Measurements from ENCODE around the gene CCNG1.
"Not testable (repeated sequence)": the region's sequence is repeated elsewhere in the genome, so short reads cannot be mapped to it uniquely, and the experiment has no call there.

CCNG1 gene

GRCh38 chr5:163437309-163438182 is at the start of gene CCNG1:
Gene CCNG1, plus strand, starts transcription at chr5:163437595. Its CDS starts 1,662 bp downstream, at chr5:163439257.
- DNase-seq (ENCODE audit: low read depth): peak; percentile 98
- TF ChIP-seq CTCF (IDR thresholded peaks at IDR 0.05; ENCODE audit: insufficient read depth, low read depth, low read length, missing control alignments): no peak
- peak within 1 kb of the TSS; percentile 97 for H3K4me3 ChIP-seq (ENCODE audit: low read length)

- H3K4me3 ChIP-seq (ENCODE audit: low read length): no peak overlapping the region
- TF ChIP-seq CTCF (IDR thresholded peaks at IDR 0.05; ENCODE audit: insufficient read depth, low read depth, low read length, missing control alignments): no peak
- DNase-seq (ENCODE audit: low read depth): no peak
These were observed 41.6 kb upstream of the CCNG1 start for GRCh38 chr5:163395792-163396191.

- not testable (repeated sequence) for DNase-seq (ENCODE audit: low read depth); H3K4me3 ChIP-seq (ENCODE audit: low read length)
These were observed 40.5 kb upstream of the CCNG1 start for GRCh38 chr5:163396818-163397340.

- no peak for DNase-seq (ENCODE audit: low read depth)
- no peak for TF ChIP-seq CTCF (IDR thresholded peaks at IDR 0.05; ENCODE audit: insufficient read depth, low read depth, low read length, missing control alignments)
- no peak overlapping the region for H3K4me3 ChIP-seq (ENCODE audit: low read length)
These were observed 40.0 kb upstream of the CCNG1 start for GRCh38 chr5:163397354-163397753.

GRCh38 chr5:163399923-163400322 is 37.5 kb upstream of the CCNG1 start:
- no peak overlapping the region for H3K4me3 ChIP-seq (ENCODE audit: low read length)
- TF ChIP-seq CTCF (IDR thresholded peaks at IDR 0.05; ENCODE audit: insufficient read depth, low read depth, low read length, missing control alignments): no peak
- DNase-seq (ENCODE audit: low read depth): no peak

GRCh38 chr5:163401271-163401670 is 36.1 kb upstream of the CCNG1 start:
- DNase-seq (ENCODE audit: low read depth): no peak
- no peak overlapping the region for H3K4me3 ChIP-seq (ENCODE audit: low read length)
- no peak for TF ChIP-seq CTCF (IDR thresholded peaks at IDR 0.05; ENCODE audit: insufficient read depth, low read depth, low read length, missing control alignments)

- DNase-seq (ENCODE audit: low read depth): no peak
- no peak overlapping the region for H3K4me3 ChIP-seq (ENCODE audit: low read length)
- TF ChIP-seq CTCF (IDR thresholded peaks at IDR 0.05; ENCODE audit: insufficient read depth, low read depth, low read length, missing control alignments): no peak
These were observed 35.4 kb upstream of the CCNG1 start for GRCh38 chr5:163402007-163402406.

Measured in epithelial cell of esophagus (primary cell).